Ammon's horn (tissue), 1 donor: ENCODE results near the gene RFC2.
A peak's percentile ranks its signal among the peaks of the same experiment; 100 is the strongest.
"Not testable (repeated sequence)": the region's sequence is repeated elsewhere in the genome, so short reads cannot be mapped to it uniquely, and the experiment has no call there.

Experiments
- DNase-seq: peaks from one replicate; pipeline ENCODE4 v3.0.0-alpha.2; 2016; ENCODE audit warnings: low spot score

Gene RFC2

DNA sequence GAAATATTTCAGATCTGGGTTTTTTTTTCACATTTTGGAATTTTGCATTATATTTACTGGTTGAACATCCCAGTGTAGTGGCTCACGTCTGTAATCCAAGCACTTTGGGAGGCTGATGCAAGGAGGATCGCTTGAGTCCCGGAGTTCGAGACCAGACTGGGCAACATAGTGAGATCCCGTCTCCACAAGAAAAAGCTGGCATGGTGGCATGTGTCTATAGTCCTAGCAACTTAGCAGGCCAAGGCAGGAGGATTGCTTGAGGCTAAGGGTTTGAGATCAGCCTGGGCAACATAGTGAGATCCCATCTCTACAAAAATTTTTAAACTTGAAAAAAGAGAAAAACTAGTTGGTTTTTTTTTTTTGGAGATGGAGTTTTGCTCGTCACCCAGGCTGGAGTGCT is 6.0 kb downstream of the RFC2 start:
- no peak for DNase-seq

DNA sequence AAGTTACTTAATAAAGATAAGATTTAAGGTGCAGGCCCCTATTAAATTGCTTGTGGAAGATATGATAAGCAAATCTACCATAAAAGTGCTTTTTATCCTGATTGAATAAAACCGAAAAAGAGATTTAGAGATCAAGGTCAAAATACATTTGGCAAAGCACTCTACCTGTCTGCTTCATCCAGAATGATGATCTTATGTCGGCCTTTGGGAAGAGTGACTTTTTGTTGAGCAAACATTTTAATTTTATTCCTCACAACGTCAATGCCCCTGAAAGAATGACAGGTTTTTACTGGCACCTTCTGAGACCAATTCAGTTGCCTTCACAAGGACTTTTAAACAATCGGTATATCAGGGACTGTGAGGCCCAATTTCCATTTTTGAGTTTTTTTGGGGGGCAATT is 7.7 kb downstream of the RFC2 start:
- DNase-seq = no peak

GRCh38 chr7:74242122-74242443 is 12.1 kb downstream of the RFC2 start:
- no peak for DNase-seq

DNA sequence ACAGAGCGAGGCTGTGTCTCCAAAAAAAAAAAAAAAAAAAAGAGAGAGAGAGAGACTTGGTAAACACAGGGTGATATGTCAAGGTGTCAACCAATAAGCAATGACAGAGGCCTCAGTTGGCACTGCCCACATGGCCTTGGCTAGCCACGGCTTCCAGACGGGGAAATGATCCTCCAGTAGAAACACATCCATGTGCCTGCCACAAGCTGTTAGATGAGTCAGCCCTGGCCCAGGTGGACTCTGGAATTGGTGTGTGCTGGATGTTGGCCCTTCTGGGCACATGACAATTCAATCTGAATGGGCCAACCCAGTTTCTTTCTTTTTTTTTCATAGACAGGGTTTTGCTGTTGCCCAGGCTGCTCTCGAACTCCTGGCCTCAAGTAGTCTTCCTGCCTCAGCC is 13.7 kb downstream of the RFC2 start:
- DNase-seq = no peak

DNA sequence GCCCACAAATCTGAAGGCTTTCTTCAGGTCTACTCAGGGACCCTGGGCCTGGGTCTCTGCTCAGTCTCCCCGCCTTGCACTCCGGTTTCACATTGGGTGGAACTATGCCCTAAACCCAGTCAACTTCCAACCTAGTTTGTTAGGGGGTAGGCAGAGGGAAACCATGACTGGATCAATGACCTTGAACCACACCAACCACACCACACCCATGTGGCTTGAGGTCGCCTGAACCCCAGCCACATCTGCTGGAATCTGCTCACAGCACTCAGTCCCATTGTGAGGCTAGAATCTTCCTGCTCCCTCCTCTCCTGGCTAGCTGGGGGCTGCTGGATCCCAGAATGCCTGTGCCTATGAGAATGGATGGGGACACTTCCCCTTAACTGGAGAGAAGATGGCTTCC is 17.9 kb downstream of the RFC2 start:
- no peak for DNase-seq

DNA sequence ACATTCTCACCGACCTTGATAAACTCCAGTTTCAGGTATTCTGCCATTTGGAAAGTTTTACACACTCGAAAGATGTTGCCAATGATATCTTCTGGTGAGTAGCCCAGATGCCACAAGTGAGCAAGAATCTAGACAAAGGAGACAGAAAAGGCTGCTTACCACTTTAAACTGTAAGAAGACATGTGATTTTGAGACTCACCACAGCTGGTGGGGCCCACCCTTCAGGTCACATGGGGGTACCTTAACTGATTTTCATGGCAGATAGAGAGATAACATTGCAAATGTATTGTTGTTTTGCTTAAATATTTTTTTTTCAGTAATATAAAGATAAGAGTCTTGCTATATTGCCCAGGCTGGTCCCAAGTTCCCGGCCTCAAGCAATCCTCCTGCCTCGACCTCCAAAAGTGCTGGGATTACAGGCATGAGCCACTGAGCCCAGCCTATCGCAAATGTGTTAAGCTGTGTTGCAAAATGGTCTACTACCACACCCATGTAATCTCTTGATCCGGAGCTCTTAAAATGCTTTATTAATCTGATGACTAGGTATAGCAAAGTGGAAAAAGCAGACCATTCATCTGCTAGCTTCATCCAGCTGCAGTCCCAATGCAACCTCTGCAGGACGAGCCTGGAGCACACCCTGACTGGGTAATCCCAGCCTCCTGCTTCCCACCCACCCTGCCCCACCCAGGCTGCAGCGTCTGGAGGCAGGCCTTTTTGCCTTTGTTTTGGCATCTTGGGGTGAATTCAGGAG is 18.5 kb downstream of the RFC2 start:
- DNase-seq = no peak

DNA sequence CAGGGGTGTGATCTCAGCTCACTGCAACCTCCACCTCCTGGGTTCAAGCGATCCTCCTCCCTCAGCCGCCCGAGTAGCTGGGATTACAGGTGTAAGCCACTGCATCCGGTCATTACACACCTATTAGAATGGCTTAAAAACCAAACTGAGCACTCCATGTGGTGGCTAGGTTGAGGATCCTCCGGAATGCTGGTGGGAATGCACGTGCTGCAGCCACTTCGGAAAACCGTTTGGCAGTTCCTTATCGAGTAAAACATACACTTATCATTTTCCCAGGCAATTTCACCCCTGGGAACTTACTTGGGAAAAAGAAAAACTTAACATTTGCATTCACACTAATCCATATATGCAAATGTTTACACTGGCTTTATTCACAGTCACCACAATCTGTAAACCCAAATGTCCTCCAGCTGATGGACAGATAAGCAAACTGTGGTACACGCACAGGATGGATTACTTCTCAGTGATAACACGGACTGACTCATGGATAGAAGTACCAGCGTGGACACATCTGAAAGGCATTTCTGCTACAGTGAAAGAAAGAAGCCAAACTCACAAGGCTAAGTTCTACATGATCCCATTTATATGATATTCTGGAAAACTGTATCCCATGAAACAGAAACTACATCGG is 20.4 kb downstream of the RFC2 start:
- DNase-seq = no peak

DNA sequence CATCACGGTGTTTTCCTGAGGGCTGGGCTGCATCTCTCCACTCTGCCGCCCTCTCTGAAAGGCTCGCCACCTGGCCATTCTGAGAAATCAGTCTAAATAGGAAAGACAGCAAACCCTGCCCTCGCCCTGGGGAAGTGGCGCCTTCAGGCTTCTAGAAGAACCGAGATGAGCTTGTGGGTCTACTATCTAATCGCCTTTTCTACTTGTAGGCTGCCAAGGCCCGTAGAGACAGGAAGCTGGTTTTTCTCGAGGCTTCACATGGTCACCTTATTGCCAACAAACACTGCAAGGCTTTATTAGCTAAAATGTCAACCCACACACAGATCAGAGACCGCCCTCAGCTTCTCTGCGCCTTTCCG is 23.0 kb downstream of the RFC2 start:
- no peak for DNase-seq

GRCh38 chr7:74230446-74231231 is 23.6 kb downstream of the RFC2 start:
- DNase-seq = no peak

DNA sequence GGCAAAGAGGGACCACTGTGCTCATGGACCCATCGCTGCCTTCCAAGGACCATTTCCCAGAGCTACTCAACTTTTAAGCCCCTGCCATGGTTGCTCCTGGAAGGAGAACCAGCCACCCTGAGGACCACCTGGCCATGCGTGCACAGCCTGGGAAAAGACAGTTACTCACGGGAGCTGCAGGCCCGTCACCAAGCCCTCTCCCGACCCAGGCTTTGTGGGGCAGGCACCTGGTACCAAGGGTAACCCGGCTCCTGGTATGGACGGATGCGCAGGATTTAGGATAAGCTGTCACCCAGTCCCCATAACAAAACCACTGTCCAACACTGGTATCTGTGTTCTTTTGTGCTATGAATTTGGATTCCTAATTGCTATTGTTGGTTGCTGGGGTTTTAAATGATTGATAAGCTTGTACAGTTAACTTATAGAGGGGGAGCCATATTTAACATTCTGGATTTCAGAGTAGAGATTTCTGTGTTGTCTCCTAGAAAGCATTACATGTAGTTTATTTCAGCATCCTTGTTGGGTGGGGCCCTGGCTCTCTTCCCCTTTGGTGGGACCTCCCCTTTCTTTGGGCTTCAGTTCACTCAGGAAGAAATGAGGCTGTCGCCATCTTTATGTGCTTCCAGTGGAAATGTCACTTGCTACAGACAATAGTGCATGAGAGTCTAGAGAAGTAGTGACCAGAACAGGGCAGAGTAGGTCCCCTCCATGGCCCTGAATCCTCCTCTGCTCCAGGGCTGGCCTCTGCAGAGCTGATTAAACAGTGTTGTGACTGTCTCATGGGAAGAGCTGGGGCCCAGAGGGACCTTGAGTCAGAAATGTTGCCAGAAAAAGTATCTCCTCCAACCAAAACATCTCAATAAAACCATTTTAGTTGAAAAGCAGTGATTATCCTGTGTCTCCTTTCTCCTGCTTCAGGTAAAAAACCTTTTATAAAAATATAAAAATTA is 25.0 kb downstream of the RFC2 start:
- no peak for DNase-seq

- DNase-seq = peak; percentile 67
Observed at GRCh38 chr7:74226633-74227032, 27.6 kb downstream of the RFC2 start.

DNA sequence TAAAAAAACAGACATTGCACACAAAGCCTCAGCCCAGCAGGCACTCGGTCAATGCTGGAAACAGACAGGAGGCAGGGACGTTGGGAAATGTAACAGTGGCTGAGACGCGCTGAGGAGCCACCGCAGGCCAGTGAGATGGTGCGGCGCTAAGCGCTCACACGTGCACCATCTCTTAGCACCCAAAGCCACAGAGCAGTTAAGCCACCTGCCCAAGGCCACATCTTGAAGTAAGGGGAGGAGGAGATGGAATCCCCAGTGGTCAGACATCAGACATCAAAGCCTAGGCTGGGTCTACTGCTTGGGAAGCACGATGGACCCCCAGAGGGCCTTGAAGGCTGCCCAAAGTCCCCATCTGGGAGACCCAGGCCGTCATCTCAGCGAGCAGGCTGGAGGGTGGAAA is 28.8 kb downstream of the RFC2 start:
- DNase-seq = no peak

DNA sequence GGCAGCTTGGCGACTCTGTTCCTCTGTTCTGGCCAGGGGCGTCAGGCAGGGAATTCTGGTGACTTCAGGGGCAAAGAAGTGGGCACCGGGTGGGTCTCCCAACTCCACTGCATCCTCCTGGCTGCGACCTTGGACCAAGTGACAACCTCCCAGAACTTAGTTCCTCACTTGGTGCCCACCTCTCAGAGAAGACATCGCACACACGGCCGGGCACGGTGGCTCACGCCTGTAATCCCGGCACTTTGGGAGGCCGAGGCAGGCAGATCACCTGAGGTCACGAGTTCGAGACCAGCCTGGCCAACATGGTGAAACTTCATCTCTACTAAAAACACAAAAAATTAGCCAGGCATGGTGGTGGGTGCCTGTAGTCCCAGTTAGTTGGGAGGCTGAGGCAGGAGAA is 29.3 kb downstream of the RFC2 start:
- not testable (repeated sequence) for DNase-seq

- no peak for DNase-seq
Observed at GRCh38 chr7:74224511-74224832, 29.7 kb downstream of the RFC2 start.

DNA sequence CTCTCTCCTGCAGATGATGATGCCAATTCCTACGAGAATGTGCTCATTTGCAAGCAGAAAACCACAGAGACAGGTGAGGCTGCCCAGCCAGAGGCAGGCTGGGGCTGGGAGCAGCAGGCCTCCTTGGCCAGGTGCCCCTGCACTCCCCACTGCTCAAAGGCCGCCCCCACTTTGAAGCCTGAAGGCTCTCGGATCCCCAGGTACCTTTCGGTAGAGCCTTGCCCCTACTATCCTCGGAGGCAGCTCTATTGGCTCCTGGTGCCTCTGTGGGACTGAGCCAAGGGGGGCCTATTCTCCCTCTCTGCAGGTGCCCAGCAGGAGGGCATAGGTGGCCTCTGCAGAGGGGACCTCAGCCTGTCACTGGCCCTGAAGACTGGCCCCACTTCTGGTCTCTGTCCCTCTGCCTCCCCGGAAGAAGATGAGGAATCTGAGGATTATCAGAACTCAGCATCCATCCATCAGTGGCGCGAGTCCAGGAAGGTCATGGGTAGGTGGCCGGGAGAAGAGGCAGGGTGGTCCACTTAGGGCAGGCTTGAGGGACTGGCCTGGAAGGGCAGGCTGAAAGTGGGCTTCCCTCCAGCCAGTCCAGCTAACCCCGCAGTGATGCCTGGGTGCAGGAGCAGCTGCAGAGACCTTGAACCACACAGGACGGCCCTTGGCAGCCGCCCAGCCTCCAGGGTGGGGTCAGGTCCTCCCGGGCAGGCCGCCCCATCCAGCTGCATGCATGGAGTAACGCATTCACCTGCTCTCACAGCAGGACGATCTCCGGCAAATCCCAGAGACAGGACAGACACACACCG is 30.3 kb downstream of the RFC2 start:
- no peak for DNase-seq

GRCh38 chr7:74222851-74223710 is 31.1 kb downstream of the RFC2 start:
- DNase-seq = no peak

GRCh38 chr7:74221713-74222112 is 32.5 kb downstream of the RFC2 start:
- no peak for DNase-seq

GRCh38 chr7:74220229-74220628 is 34.0 kb downstream of the RFC2 start:
- no peak for DNase-seq

GRCh38 chr7:74219416-74219815 is 34.8 kb downstream of the RFC2 start:
- no peak for DNase-seq

DNA sequence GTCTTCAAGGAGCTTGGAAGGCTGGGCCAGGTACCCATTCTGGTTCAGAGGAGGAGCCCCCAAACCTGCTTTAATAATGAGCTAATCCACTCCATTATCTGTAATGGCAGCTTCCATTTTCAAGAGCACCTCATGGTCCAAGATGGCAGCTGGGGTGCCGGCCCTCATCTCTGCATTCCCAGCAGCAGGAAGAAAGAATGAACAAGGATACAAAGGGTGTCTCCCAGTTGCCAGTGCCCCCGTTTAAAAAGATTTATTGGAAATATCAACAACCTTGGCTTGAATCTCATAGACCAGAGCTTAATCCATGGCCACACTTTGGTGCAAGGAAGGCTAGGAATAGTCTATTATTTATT is 35.9 kb downstream of the RFC2 start:
- DNase-seq = no peak
